Stimulated activated CD4-positive, alpha-beta T cell treated with anti-CD3 and anti-CD28 coated beads, TNF-alpha, amount 100 ng/mL, for 4 hours (primary cell): ENCODE measurements around the gene LIMD2.
"Not testable (repeated sequence)": the region's sequence is repeated elsewhere in the genome, so short reads cannot be mapped to it uniquely, and the experiment has no call there.

Experiments used
- DNase-seq, 3 experiments: peaks; one replicate each; pipeline ENCODE4 v3.0.0-alpha.2; 2020; ENCODE audit warnings: low read depth in 3 of 3

The LIMD2 gene

DNA sequence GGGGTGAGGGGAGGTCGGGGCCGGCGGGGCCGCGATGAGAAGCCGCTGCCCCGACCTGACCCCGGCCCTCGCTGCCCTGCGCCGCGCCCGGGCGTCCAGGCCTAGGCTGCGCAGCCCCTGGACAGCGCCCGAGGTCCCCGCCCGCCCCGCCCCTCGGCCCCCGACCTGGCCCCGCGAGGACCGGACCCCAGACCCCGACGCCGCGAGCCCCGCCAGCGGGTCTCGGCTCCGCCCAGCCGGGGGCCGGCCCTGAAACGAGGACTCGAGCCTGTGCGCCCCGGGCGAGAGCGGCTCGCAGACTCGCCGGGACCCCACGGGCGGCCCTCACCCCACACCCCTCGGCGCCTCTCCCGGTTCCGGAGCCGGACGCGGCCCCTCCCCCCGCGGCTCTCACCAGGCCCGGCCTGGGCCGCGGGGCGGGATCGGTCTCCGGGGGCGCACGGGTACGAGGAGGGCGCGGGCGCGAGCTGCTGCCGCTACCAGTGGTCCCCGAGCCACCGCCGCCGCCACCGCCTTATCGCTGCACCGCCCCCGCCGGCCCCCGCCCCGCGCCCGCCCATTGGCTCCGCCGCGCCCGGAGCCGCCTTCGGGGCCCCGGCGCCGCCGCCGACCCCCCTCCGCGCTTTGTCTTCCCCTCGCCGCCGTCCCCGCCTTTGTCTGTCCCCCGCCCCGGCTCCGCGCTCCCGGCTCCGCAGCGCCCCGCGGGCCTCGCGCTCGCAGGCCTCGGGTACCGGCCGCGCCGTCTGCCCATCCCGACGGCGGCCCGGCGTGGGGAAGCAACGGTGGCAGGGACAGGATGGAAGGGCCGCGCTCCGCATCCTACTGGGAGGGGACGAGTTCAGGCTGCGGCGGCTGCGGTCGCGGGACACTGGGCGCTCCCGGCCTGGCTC, at the start of gene LIMD2:
LIMD2 (minus strand) TSS at position 488 of the 890 bp plus-strand sequence. CDS start 827 bp downstream, outside the sequence.
- DNase-seq = peak; percentile 65 to 80 (median 78)

GRCh38 chr17:63741408-63742173, 41.7 kb upstream of the LIMD2 start, which contains the start of gene STRADA:
STRADA (minus strand) TSS chr17:63741799; CDS start chr17:63728369, 13,430 bp downstream.
- DNase-seq = peak; percentile 98 to 99 (median 98)

GRCh38 chr17:63741143-63741407, 41.1 kb upstream of the LIMD2 start:
- no peak for DNase-seq

- no peak for DNase-seq
Measured at GRCh38 chr17:63740464-63741142, 40.7 kb upstream of the LIMD2 start.

DNA sequence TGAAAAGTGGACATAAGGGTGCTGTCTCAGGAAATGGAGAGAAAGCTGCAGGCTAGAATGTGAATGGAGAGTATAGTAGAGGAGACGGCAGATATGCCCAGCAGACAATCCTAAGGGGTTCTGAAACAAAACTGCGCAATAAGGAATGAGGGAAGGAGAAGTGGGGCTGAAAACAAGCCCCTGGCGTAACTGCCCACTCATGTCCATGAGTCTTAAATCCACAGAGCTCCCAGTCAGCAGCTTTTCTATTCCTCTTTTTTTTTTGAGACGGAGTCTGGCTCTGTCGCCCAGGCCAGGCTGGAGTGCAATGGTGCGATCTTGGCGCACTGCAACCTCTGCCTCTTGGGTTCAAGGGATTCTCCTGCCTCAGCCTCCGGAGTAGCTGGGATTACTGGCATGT, 35.8 kb upstream of the LIMD2 start:
- no peak for DNase-seq

DNA sequence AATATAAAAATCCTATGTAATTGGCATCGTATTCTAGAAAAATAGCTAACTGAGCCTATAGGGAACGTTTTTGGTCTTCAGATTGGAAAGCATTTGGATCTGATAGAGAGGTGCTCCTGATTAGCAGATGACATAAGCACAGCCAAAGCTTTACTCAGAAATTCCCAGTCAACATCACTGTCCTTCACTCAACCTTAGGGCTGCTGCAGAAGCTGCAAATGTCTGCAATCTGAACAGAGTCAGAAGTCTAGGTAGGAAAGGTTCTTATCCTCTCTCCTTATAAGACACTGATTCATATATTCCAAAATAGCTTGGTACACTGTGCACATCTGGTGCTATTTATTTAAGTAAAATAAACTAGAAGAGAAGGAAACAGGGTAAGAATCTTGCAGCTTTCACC, 22.5 kb upstream of the LIMD2 start:
- no peak for DNase-seq

- DNase-seq = not testable (repeated sequence)
Measured at GRCh38 chr17:63720194-63720593, 20.3 kb upstream of the LIMD2 start.

GRCh38 chr17:63718988-63719387, 19.1 kb upstream of the LIMD2 start:
- no peak for DNase-seq

DNA sequence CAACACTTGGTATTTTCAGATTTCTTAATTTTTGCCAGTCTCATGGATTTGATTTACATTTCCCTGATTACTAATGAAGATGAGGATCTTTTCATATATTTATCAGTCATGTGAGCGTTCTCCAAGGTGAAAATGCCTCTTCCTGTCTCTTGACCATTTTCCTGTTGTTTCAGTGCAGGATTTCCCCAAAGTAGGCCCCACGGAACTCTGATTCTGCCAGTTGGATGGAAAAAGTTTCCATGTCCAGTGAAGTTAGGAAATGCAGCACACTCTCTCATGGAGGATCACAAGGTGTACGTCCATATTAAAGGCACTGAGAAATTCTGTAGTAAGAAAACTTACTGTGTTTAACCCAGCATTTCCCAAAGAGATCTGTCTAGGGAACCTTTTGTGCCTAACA, 16.5 kb upstream of the LIMD2 start:
- no peak for DNase-seq

- DNase-seq = no peak
Measured at GRCh38 chr17:63714550-63715277, 14.8 kb upstream of the LIMD2 start.

GRCh38 chr17:63709110-63709509, 9.2 kb upstream of the LIMD2 start:
- no peak for DNase-seq

GRCh38 chr17:63707151-63707550, 7.2 kb upstream of the LIMD2 start:
- DNase-seq = no peak

DNA sequence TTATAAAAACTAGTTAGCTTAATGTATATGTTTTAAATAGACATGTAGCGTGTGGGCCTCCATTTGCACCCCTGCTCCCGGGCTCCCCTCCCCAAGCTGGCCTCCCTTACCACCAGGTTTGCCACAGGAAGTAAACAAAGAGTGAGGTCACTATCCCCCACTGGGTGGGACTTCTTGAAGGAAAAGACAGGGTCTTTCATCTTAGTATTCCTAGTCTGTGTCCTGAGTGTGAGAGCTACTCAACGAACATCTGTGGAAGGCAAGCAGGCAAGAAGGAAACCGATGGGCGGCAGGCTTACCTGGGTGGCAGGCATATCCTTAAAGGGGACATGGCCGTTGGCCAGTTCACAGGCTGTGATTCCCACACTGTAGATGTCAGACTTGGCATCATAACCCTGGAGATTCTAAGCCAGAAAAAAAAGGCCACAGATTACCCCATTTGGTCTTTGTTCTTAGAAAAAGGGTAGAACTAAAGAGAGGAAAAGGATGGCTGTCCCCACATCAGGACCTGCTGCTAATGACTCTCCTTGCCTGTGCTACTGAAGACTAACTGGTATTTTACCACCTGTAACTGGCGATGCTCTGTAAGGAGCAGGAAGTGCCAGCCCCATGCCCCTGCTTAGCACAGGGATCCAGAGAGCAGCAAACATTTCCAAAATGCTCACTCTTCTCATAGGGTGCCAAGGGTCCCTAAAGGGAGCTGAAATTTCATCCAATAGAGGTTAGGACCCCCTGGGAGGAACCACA, 6.6 kb upstream of the LIMD2 start:
- no peak for DNase-seq

- DNase-seq = no peak
Measured at GRCh38 chr17:63705657-63706056, 5.7 kb upstream of the LIMD2 start.

DNA sequence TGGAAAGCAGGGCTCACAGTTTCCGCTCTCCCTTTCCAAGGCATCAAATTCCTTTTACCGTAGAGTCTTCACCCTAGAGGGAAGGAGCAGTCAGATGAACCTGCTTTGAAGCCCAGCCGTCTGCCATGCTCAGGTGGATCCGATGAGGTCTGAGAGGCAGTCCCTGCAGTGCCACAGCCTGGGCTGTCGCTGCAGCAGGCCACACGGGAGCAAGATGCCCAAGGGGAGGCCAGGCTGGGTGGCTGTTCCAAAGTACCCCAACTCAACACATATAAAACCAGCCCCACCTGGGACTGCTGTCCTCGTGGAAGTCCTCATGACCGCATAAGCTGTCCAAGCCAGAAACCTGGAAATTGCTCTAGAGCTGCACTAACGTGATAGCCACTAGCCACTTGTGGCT, 4.9 kb upstream of the LIMD2 start:
- DNase-seq = no peak

DNA sequence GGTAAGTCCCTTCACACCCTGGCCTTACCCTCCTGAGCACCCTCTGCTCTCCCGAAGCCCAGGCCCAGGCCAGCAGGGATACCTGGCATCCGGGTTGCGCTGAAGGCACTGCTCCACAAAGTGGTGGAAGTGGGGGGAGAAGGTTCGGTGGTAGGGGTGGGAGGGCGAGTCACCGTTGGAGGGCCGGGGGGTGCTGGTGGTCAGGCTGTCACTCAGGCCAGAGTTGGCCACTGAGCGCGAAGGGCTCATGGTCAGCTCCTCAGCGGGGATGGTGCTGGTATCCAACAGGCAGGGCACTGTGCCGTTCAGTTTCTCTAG, 4.3 kb upstream of the LIMD2 start:
- DNase-seq = no peak

DNA sequence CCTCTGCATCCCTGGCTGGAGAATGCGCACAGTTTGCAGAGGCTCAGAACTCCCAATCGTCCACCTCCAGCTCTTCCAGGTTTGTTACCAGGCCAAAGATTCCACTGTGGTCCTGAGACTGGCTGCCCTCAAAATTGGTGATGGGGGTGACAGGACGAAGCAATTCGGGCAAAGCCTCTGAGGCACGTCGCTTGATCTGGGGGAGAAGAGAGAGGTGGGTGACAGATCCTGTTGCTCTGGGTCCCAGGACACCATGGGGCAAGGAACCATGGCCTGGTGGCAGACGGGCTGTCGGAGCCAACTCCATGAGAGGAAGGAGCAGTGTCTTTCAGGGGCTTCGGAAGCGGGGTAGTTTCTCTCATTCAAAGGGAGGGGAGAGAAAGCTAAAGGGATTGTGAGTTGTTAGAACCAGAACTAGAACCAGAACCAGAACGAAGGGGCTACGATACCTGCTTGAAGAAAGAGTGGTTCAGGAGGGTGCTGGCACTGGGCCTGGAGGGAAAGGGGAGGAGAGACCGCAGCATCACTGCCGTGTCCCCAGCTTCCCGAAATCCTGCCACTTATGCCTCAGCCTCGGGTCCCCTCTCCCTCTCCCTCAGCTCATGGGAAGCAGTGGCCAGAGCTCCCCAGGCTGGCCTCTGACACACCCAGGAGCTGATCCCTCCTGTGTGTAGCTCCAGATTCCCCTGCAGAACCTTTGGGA, 3.8 kb upstream of the LIMD2 start:
- DNase-seq = no peak

- no peak for DNase-seq
Measured at GRCh38 chr17:63703029-63703428, 3.1 kb upstream of the LIMD2 start.

DNA sequence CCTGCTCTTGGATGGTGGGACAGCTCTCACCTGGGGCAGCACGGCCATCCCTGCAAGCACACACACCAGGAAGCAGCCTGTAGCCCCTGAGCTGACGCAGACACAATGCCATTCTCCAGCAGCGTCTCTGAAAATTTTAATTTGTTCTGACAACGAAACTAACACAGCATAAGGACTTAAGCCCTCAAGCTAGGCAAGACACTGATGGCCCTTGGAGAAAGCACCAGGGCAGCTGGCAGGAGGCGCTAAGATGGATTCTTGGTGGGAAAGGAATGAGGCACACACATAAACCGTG, 2.7 kb upstream of the LIMD2 start:
- DNase-seq = no peak

DNA sequence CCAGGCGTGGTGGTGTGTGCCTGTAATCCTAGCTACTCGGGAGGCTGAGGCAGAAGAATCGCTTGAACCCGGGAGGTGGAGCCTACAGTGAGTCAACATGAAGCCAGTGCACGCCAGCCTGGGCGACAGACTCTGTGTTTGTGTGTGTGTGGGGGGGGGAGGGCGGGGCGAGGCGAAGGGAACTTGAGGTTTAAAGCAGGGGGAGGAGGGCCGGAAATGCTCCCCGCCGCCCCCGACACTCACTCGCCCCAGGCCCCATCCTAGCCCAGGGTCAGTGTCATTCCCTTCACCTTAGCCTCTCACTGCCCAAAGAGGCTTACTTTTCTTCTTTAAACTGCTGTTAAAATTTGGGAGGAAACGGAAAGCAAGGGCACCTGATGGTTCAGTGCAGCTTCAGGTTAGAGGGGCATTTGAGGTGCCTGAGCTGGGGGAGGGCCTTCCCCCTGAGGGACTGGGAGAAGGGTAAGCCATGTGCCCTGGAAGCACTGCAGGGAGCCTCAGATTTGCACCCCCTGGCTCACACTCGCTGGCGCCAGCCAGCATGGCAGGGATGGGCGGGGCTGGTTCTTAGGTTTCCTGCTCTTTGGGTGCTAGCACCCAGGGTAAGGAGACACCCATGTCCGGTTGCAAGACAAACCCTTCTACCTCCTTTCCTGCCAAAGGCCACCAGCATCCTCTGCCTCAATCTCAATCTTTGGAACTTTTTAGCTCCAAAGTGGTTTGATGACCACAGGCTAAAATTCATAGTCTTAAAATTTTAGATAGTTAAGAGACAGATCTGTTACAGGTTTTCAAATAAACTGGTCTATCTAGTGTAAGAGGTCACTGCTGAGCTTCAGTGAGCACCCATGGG, 2.2 kb upstream of the LIMD2 start:
- DNase-seq = peak; percentile 50 to 65 (median 59)
